ENCODE results near the gene PARD3. TPM values are rescaled to one million over a fixed set of nuclear protein-coding genes. Genes with fewer than 3 reads are reported as not detected.

The PARD3 gene
- polyA plus RNA-seq, 2 of the 4 experiments (the other 2 are of a cell fraction) = 110 to 200 TPM

DNA sequence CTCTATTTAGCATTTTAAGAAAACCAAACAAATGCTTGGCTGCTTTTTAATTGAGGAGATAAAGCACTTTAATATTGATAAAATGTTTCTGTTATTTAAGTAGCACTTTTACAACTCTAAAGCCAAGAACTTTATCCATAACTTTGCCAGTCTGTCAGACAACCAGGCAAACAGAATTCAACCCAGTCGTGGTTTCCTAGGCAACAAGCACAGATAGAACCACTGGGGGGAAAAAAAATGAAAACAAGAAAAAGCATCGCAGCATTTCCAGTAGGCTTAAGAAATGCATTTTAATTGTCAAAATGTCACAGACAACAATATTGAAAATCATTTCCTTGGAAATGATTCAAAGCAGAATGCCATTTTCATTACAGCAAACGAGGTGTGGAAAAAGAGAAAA, 323.4 kb downstream of the PARD3 start:
- H3K27ac ChIP-seq = peak overlapping the region; percentile 88 to 89
- ChIA-PET CTCF (interaction anchor here (1.9 kb wide), 1 partner anchor 12 kb away, joined by 8 read pairs; no protein-coding TSS in a partner anchor), POLR2A (no interaction called here)
- ATAC-seq = peak in 1 of 2 experiments; percentile 17; a peak in 1 of 6 replicates
- peak; percentile 38 to 57 for DNase-seq (ENCODE audit: low read depth in 1 of 2, low spot score in 1 of 2)
- peak overlapping the region; percentile 88 for H3K4me2 ChIP-seq
- 14% methylated on average over 3 of the region's 3 CpGs for WGBS (ENCODE audit: missing lambda C conversion rate)
- FAIRE-seq = no peak
- H3K9me3 ChIP-seq = 0 out of 3 replicates have a peak, but pooled peaks cover 4% of the 10 kb centered on the region
- peak overlapping the region; percentile 15; the same call in 2 of the 3 replicates for H3K4me3 ChIP-seq
- TF ChIP-seq CEBPB (IDR thresholded peaks at IDR 0.05) (no peak), SMC3 (IDR thresholded peaks at IDR 0.05) (no peak), ESRRA (IDR thresholded peaks at IDR 0.05; ENCODE audit: borderline replicate concordance, low read length) (no peak), RARB (CRISPR knock-in tag; IDR thresholded peaks at IDR 0.05) (no peak), BHLHE40 (IDR thresholded peaks at IDR 0.05; ENCODE audit: low read depth, low read length) (no peak), MAFK (IDR thresholded peaks at IDR 0.05; ENCODE audit: partially characterized antibody) (no peak), HOXB13 (CRISPR knock-in tag; IDR thresholded peaks at IDR 0.05; ENCODE audit: low read depth) (no peak)
- peaks cover 89% of the 10 kb centered on the region for H3K4me1 ChIP-seq

DNA sequence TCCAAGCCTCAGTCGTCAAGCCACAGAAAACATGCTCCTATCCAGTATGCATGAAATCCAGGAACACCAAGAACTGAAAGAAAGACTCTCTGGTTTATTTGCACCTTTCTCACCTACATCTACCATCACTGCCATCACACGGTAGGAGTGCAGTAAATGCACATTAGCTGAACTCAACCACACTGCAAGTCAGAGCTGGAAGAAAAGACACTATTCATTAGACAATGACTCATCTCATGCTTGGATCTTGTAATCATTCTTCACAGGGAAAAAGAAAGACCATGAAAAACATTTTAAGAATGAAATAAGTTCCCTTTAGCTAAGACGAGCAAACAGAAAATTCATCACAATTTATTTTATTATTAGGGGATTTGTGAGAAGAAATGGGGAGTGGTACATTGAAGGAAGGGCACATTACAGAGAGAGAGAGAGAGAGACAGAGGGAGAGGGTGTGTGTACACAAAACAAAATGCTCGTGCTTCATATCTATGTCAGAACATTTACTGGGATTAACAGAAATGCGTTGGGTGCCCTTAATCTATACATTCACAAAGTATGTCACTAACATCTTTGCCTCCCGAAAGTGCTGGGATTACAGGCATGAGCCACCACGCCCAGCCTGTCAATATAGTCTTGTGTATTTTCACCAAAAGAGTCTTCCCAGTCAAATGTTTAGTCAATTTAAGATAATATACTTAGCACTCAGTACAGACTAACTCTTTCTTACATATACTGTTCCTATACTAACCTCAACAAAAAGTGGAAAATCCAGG, 324.9 kb downstream of the PARD3 start:
- peak; percentile 87 for FAIRE-seq
- peak overlapping the region; percentile 88 to 89 for H3K27ac ChIP-seq
- POLR2A ChIA-PET = interaction anchor here (0.6 to 1.3 kb wide), 2 partner anchors 36 to 1155 kb away, joined by 4 to 5 read pairs; no protein-coding TSS in a partner anchor
- TF ChIP-seq RNF2 (IDR thresholded peaks at IDR 0.05; ENCODE audit: borderline replicate concordance, low read depth) (no peak), POLR2AphosphoS2 (conservative IDR thresholded peaks at IDR 0.05; ENCODE audit: low read length) (no peak), NPAS2 (CRISPR knock-in tag; IDR thresholded peaks at IDR 0.05; ENCODE audit: borderline replicate concordance) (no peak), FOSB (CRISPR knock-in tag; IDR thresholded peaks at IDR 0.05) (no peak), FOXS1 (CRISPR knock-in tag; IDR thresholded peaks at IDR 0.05) (no peak), ESRRA (IDR thresholded peaks at IDR 0.05; ENCODE audit: borderline replicate concordance, low read length) (no peak), RFX5 (IDR thresholded peaks at IDR 0.05) (no peak), BHLHE40 (IDR thresholded peaks at IDR 0.05; ENCODE audit: low read depth, low read length) (no peak), KDM1A (IDR thresholded peaks at IDR 0.05; ENCODE audit: low read depth) (no peak), MAFK (IDR thresholded peaks at IDR 0.05; ENCODE audit: partially characterized antibody) (no peak), EP300 (IDR thresholded peaks at IDR 0.05) (0 out of 5 replicates have a peak, but pooled peaks of 1 of the 2 experiments have one; percentile 16), ZC3H11A (IDR thresholded peaks at IDR 0.05) (no peak), ZNF302 (CRISPR knock-in tag; IDR thresholded peaks at IDR 0.05) (no peak), CEBPB (IDR thresholded peaks at IDR 0.05) (no peak), HEYL (CRISPR knock-in tag; IDR thresholded peaks at IDR 0.05) (no peak), JUNB (IDR thresholded peaks at IDR 0.05) (peak; percentile 27), TP53 (CRISPR knock-in tag; IDR thresholded peaks at IDR 0.05) (no peak), CBX8 (IDR thresholded peaks at IDR 0.05) (no peak), JUN (IDR thresholded peaks at IDR 0.05) (no peak), RAD21 (conservative IDR thresholded peaks at IDR 0.05 in 1 of 2, IDR thresholded peaks at IDR 0.05 in 1 of 2) (peak; percentile 26 to 55; a peak in 4 of 5 replicates), POLR2A (IDR thresholded peaks at IDR 0.05; ENCODE audit: low read length) (no peak), CBX2 (IDR thresholded peaks at IDR 0.05; ENCODE audit: borderline replicate concordance, low read depth) (no peak), SREBF2 (IDR thresholded peaks at IDR 0.05) (no peak), CHD2 (IDR thresholded peaks at IDR 0.05; ENCODE audit: low read length, partially characterized antibody) (no peak), HOXA7 (CRISPR knock-in tag; IDR thresholded peaks at IDR 0.05) (no peak), SMC3 (IDR thresholded peaks at IDR 0.05) (peak; percentile 40; the same call in 2 of the 3 replicates), HDAC2 (IDR thresholded peaks at IDR 0.05) (no peak), EHF (CRISPR knock-in tag; IDR thresholded peaks at IDR 0.05) (no peak), GATA3 (IDR thresholded peaks at IDR 0.05; ENCODE audit: borderline replicate concordance) (no peak), KDM5A (IDR thresholded peaks at IDR 0.05) (no peak), MYC (IDR thresholded peaks at IDR 0.05; ENCODE audit: borderline replicate concordance, low read length) (no peak)
- TF ChIP-seq, protein P1, sequence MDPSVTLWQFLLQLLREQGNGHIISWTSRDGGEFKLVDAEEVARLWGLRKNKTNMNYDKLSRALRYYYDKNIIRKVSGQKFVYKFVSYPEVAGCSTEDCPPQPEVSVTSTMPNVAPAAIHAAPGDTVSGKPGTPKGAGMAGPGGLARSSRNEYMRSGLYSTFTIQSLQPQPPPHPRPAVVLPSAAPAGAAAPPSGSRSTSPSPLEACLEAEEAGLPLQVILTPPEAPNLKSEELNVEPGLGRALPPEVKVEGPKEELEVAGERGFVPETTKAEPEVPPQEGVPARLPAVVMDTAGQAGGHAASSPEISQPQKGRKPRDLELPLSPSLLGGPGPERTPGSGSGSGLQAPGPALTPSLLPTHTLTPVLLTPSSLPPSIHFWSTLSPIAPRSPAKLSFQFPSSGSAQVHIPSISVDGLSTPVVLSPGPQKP (IDR thresholded peaks at IDR 0.05; ENCODE audit: low read depth, low read length) = no peak
- TF ChIP-seq, protein P2, sequence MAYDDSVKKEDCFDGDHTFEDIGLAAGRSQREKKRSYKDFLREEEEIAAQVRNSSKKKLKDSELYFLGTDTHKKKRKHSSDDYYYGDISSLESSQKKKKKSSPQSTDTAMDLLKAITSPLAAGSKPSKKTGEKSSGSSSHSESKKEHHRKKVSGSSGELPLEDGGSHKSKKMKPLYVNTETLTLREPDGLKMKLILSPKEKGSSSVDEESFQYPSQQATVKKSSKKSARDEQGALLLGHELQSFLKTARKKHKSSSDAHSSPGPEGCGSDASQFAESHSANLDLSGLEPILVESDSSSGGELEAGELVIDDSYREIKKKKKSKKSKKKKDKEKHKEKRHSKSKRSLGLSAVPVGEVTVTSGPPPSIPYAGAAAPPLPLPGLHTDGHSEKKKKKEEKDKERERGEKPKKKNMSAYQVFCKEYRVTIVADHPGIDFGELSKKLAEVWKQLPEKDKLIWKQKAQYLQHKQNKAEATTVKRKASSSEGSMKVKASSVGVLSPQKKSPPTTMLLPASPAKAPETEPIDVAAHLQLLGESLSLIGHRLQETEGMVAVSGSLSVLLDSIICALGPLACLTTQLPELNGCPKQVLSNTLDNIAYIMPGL (CRISPR knock-in tag; IDR thresholded peaks at IDR 0.05; ENCODE audit: borderline replicate concordance) = no peak
- TF ChIP-seq, protein P3, sequence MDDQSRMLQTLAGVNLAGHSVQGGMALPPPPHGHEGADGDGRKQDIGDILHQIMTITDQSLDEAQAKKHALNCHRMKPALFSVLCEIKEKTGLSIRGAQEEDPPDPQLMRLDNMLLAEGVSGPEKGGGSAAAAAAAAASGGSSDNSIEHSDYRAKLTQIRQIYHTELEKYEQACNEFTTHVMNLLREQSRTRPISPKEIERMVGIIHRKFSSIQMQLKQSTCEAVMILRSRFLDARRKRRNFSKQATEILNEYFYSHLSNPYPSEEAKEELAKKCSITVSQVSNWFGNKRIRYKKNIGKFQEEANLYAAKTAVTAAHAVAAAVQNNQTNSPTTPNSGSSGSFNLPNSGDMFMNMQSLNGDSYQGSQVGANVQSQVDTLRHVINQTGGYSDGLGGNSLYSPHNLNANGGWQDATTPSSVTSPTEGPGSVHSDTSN (IDR thresholded peaks at IDR 0.05) = no peak

More for the DNA sequence above, 324.9 kb downstream of the PARD3 start:
- Histone ChIP-seq H3K9me3 (no peaks in the 10 kb centered on the region), H3K4me3 (peak overlapping the region; percentile 6; the same call in 1 of the 3 replicates), H3K4me2 (peak overlapping the region; percentile 88), H3K4me1 (peaks cover 82% of the 10 kb centered on the region)
- WGBS (ENCODE audit: missing lambda C conversion rate) = 19% methylated on average over 7 of the region's 7 CpGs
- CTCF ChIA-PET = interaction anchor here (0.7 to 2.1 kb wide), 6 partner anchors 10 to 148 kb away, joined by 3 to 12 read pairs (median 4); no protein-coding TSS in a partner anchor
- peak; percentile 67 to 69; a peak in 5 of 6 replicates for ATAC-seq
- peak; percentile 27 to 73 for DNase-seq (ENCODE audit: low read depth in 1 of 2, low spot score in 1 of 2)

All from A549 (cell line).